Immature natural killer cell (primary cell): ENCODE data around the gene MRPL1. TPM values are rescaled to one million over a fixed set of nuclear protein-coding genes. Genes with fewer than 3 reads are reported as not detected.

Experiments
- DNase-seq, 3 donors: peaks; one replicate each; pipeline ENCODE4 v3.0.0; 2022; ENCODE audit warnings: mixed read lengths in 1 of 3
- H3K27ac Mint-ChIP-seq, 6 donors: one replicate each; pipeline ENCODE4 v1.8.0; 2020; ENCODE audit warnings: mixed read lengths in 6 of 6, mild to moderate bottlenecking in 5 of 6, inconsistent platforms in 4 of 6, moderate library complexity in 3 of 6
- H3K27me3 Mint-ChIP-seq, 3 donors: one replicate each; pipeline ENCODE4 v1.8.0; 2020 to 2021; ENCODE audit warnings: low read depth in 3 of 3, mild to moderate bottlenecking in 3 of 3, mixed read lengths in 3 of 3, moderate library complexity in 3 of 3, inconsistent platforms in 1 of 3
- H3K36me3 Mint-ChIP-seq, 3 donors: one replicate each; pipeline ENCODE4 v1.8.0; 2020; ENCODE audit warnings: mixed read lengths in 3 of 3, inconsistent platforms in 2 of 3, mild to moderate bottlenecking in 2 of 3
- H3K4me1 Mint-ChIP-seq, 2 donors: one replicate each; pipeline ENCODE4 v1.8.0; 2020; ENCODE audit warnings: inconsistent platforms in 2 of 2, mild to moderate bottlenecking in 2 of 2, mixed read lengths in 2 of 2, moderate library complexity in 1 of 2
- H3K4me3 Mint-ChIP-seq, 5 donors: one replicate each; pipeline ENCODE4 v1.8.0; 2020; ENCODE audit warnings: mild to moderate bottlenecking in 5 of 5, mixed read lengths in 5 of 5, inconsistent platforms in 3 of 5, moderate library complexity in 3 of 5
- H3K9me3 Mint-ChIP-seq, 6 donors: one replicate each; pipeline ENCODE4 v1.8.0; 2020; ENCODE audit warnings: mild to moderate bottlenecking in 6 of 6, mixed read lengths in 6 of 6, inconsistent platforms in 4 of 6, moderate library complexity in 3 of 6
- polyA plus RNA-seq, 3 donors: library from polyadenylated mRNA; unstranded; fragments of 300-500 nt; fragmentation: Illumina TruSeq; gene quantifications; one replicate each; pipeline ENCODE4 v1.2.3, GENCODE V29; 2021

Gene MRPL1
- polyA plus RNA-seq, 3 donors from 2014 or later, result 18.1 to 33.2 (median 24.4) TPM

DNA sequence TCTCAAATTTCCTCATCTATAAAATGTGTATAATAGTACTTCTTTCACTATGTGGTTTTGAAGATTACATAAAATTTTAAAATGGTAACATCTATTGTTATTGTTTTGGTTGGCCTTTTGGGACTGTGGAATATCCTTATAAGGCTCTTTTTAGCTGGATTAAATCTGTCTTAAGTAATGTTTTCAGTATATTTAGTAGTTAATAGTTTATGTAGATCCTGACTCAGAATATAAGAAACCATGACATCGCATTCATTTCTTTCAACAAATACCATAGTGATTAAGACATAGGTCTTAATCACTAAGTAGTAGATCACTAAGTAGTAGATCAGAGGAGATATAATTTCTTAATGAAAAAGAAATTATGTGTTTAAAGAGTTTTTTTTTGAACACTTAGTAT is 48.5 kb downstream of the MRPL1 start:
- no peaks in the 10 kb centered on the region for H3K27me3 Mint-ChIP-seq
- peaks cover 0 to 1% of the 10 kb centered on the region in 2 donors for H3K4me1 Mint-ChIP-seq
- H3K27ac Mint-ChIP-seq, result no peak overlapping the region
- H3K4me3 Mint-ChIP-seq, result no peak overlapping the region
- peaks cover 19 to 48% (median 38%) of the 10 kb centered on the region in 3 donors for H3K36me3 Mint-ChIP-seq
- no peak for DNase-seq
- H3K9me3 Mint-ChIP-seq, result no peaks in the 10 kb centered on the region

- Mint-ChIP-seq H3K36me3 (peaks cover 19 to 45% (median 35%) of the 10 kb centered on the region in 3 donors), H3K27me3 (no peaks in the 10 kb centered on the region), H3K27ac (no peak overlapping the region), H3K4me3 (no peak overlapping the region), H3K4me1 (peaks cover 0 to 1% of the 10 kb centered on the region in 2 donors), H3K9me3 (no peaks in the 10 kb centered on the region)
- no peak for DNase-seq
Measured at GRCh38 chr4:77911842-77912450, 49.3 kb downstream of the MRPL1 start.

- Mint-ChIP-seq H3K27ac (no peak overlapping the region), H3K27me3 (no peaks in the 10 kb centered on the region), H3K36me3 (peaks cover 19 to 41% (median 35%) of the 10 kb centered on the region in 3 donors), H3K4me3 (no peak overlapping the region), H3K4me1 (peaks cover 0 to 1% of the 10 kb centered on the region in 2 donors), H3K9me3 (no peaks in the 10 kb centered on the region)
- no peak for DNase-seq
Measured at GRCh38 chr4:77913348-77913747, 50.7 kb downstream of the MRPL1 start.

DNA sequence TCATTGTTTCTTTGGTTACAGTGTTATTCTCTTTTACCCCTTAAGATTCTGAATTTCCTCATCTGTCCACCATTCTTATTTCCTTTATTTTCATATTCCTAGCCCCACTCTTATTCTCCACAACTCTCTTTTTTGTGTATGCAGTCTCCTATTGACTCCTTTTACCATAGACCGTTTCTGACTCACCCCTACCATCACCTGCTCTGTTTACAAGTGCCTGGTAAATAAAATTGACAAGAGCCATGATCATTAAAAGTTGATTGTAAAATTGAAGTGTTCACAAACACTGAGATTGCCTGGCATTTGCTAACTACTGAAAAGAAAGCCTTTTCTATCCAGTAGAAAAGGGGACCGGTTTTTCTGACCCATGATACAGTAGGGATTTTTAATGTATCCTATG is 54.4 kb downstream of the MRPL1 start:
- H3K4me1 Mint-ChIP-seq, result peaks cover 0 to 1% of the 10 kb centered on the region in 2 donors
- no peak overlapping the region for H3K27ac Mint-ChIP-seq
- no peak overlapping the region for H3K4me3 Mint-ChIP-seq
- H3K9me3 Mint-ChIP-seq, result no peaks in the 10 kb centered on the region
- DNase-seq, result no peak
- H3K27me3 Mint-ChIP-seq, result no peaks in the 10 kb centered on the region
- peaks cover 3 to 23% (median 13%) of the 10 kb centered on the region in 3 donors for H3K36me3 Mint-ChIP-seq

DNA sequence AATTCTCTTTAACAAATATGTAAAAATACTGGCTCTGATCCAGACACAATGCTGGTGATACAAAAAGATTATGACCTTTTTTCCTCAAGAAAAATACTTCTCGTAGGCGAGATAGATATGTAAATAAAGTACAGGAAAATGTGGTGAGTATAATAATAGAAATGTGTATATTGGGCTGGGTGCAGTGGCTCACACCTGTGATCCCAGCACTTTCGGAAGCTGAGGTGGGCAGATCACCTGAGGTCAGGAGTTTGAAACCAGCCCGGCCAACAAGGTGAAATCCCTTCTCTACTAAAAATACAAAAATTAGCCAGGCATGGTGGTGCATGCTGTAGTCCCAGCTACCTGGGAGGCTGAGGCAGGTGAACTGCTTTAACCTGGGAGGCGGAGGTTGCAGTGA is 55.0 kb downstream of the MRPL1 start:
- Mint-ChIP-seq H3K36me3 (peaks cover 9 to 22% (median 16%) of the 10 kb centered on the region in 3 donors), H3K4me1 (peaks cover 1 to 4% of the 10 kb centered on the region in 2 donors), H3K4me3 (no peak overlapping the region), H3K9me3 (peaks cover 0 to 2% (median 0%) of the 10 kb centered on the region in 6 donors), H3K27me3 (no peaks in the 10 kb centered on the region), H3K27ac (no peak overlapping the region)
- DNase-seq, result no peak

- no peak for DNase-seq
- Mint-ChIP-seq H3K4me3 (no peak overlapping the region), H3K4me1 (peaks cover 1 to 5% of the 10 kb centered on the region in 2 donors), H3K36me3 (peaks cover 19 to 20% (median 19%) of the 10 kb centered on the region in 3 donors), H3K27me3 (no peaks in the 10 kb centered on the region), H3K9me3 (peaks cover 0 to 2% (median under 1%) of the 10 kb centered on the region in 6 donors), H3K27ac (peak overlapping the region in 2 of 6 donors; percentile 14 to 33)
Measured at GRCh38 chr4:77920371-77920770, 57.7 kb downstream of the MRPL1 start.

DNA sequence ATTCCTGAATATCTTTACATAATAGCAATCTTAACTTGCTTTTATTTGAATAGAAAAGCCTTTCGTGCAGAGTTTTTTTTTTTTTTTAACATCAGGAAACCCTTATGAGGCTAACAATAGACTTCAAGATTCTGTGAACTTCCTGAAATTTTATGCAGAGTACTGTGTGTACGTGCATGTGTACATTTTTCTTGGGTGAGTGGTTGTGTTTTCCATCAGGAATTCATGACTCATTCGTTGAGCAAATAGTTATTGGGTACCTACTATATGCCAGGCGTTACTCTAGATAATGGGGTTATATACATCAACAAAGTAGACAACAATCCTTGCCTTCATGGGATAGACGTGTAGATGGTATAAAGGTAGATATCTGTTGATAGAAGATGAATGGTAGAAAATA is 59.1 kb downstream of the MRPL1 start:
- Mint-ChIP-seq H3K36me3 (peaks cover 25 to 31% (median 31%) of the 10 kb centered on the region in 3 donors), H3K27me3 (no peaks in the 10 kb centered on the region), H3K4me1 (peaks cover 0 to 5% of the 10 kb centered on the region in 2 donors), H3K27ac (no peak overlapping the region), H3K4me3 (no peak overlapping the region), H3K9me3 (peaks cover 0 to 7% (median 2%) of the 10 kb centered on the region in 6 donors)
- no peak for DNase-seq

DNA sequence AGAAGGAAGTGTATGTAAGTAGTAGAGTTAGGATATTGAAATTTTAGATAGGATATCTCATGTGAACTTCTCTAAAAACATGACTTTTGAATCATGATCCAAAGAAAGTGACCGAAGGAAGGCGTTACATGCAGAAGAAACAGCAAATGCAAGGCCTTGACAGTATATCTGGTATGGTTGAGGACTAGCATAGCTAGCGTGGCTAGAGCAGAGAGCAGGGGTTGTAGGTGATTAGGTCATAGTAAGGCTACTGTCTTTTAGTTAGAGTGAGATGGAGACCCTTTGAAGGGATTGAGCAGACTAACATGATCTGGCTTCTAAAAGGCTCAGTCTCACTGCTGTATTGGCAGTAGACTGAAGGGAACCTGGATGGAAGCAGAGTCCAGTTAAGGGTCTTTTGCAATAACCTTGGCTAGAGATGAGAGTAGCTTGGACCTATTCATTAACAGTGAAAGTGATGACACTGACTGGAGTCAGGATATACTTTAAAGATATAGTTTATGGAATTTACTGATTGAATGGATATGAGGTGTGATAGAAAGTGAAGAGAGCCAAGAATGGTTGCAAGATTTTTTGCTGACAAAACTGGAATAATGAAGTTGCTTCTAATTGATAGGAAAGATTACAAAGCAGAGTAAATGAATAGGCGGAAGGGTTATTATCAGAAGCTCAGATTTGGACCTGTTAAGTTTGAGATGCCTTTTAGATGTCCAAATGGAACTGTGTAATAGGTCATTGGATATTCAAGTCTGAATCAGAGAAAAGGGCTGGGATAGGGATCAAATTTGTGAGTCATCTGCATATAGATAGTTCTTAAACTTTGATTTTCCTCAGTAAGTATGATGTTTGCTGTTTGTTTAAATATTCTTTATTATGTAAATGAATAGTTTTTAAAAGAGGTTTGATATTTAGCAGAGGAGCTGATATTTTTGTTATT is 59.8 kb downstream of the MRPL1 start:
- peaks cover 29 to 35% (median 35%) of the 10 kb centered on the region in 3 donors for H3K36me3 Mint-ChIP-seq
- DNase-seq, result no peak
- no peak overlapping the region for H3K4me3 Mint-ChIP-seq
- peaks cover 0 to 5% of the 10 kb centered on the region in 2 donors for H3K4me1 Mint-ChIP-seq
- H3K9me3 Mint-ChIP-seq, result peaks cover 0 to 7% (median 2%) of the 10 kb centered on the region in 6 donors
- H3K27me3 Mint-ChIP-seq, result no peaks in the 10 kb centered on the region
- no peak overlapping the region for H3K27ac Mint-ChIP-seq

- H3K9me3 Mint-ChIP-seq, result peaks cover 0 to 7% (median 2%) of the 10 kb centered on the region in 6 donors
- DNase-seq, result no peak
- peaks cover 0 to 2% (median 0%) of the 10 kb centered on the region in 3 donors for H3K27me3 Mint-ChIP-seq
- H3K4me1 Mint-ChIP-seq, result peaks cover 0 to 3% of the 10 kb centered on the region in 2 donors
- H3K4me3 Mint-ChIP-seq, result no peak overlapping the region
- H3K36me3 Mint-ChIP-seq, result peaks cover 24 to 46% (median 35%) of the 10 kb centered on the region in 3 donors
- H3K27ac Mint-ChIP-seq, result no peak overlapping the region
Measured at GRCh38 chr4:77927991-77928925, 65.6 kb downstream of the MRPL1 start.

GRCh38 chr4:77930154-77930639 is 67.6 kb downstream of the MRPL1 start:
- Mint-ChIP-seq H3K27ac (no peak overlapping the region), H3K36me3 (peaks cover 26 to 40% (median 31%) of the 10 kb centered on the region in 3 donors)
- DNase-seq, result no peak

DNA sequence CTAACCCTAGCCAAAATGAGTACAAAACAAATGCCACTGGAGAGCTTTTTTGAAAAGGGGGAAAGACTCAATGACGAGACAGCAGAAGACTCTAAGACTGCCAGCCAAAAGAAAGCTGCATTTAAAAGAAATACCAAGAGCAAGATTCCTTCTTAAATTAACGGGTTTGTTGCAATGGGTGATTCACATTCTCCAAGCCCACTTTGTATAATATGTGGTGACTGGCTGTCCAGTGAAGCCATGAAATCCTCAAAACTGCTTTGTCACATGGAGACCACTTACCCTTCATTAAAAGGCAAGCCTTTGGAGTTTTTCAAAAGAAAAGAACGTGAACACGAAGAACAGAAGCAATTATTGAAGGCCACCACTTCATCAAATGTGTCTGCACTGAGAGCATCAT is 68.2 kb downstream of the MRPL1 start:
- Mint-ChIP-seq H3K4me3 (no peak overlapping the region), H3K36me3 (peaks cover 25 to 33% (median 25%) of the 10 kb centered on the region in 3 donors), H3K9me3 (peaks cover 0 to 3% (median 0%) of the 10 kb centered on the region in 6 donors), H3K4me1 (peaks cover 0 to 4% of the 10 kb centered on the region in 2 donors), H3K27ac (peak overlapping the region in 1 of 6 donors; percentile 21), H3K27me3 (peaks cover 0 to 2% (median 0%) of the 10 kb centered on the region in 3 donors)
- DNase-seq, result no peak

More at GRCh38 chr4:77930154-77930639, 67.6 kb downstream of the MRPL1 start:
- Mint-ChIP-seq H3K27me3 (peaks cover 0 to 2% (median 0%) of the 10 kb centered on the region in 3 donors), H3K9me3 (peaks cover 0 to 7% (median 2%) of the 10 kb centered on the region in 6 donors), H3K4me1 (peaks cover 0 to 4% of the 10 kb centered on the region in 2 donors), H3K4me3 (no peak overlapping the region)

GRCh38 chr4:77931452-77932135 is 69.0 kb downstream of the MRPL1 start:
- Mint-ChIP-seq H3K36me3 (peaks cover 23 to 32% (median 24%) of the 10 kb centered on the region in 3 donors), H3K27me3 (peaks cover 0 to 2% (median 0%) of the 10 kb centered on the region in 3 donors), H3K9me3 (peaks cover 0 to 3% (median 0%) of the 10 kb centered on the region in 6 donors), H3K27ac (no peak overlapping the region), H3K4me1 (peaks cover 0 to 4% of the 10 kb centered on the region in 2 donors), H3K4me3 (no peak overlapping the region)
- no peak for DNase-seq
